ENCODE measurements around the gene CC2D2A. TPM values are rescaled to one million over a fixed set of nuclear protein-coding genes. Genes with fewer than 3 reads are reported as not detected.
A peak's percentile ranks its signal among the peaks of the same experiment; 100 is the strongest.

Gene CC2D2A
- polyA plus RNA-seq, 1 donor: 62.2 TPM

- DNase-seq: no peak
Observed at GRCh38 chr4:15458616-15459015, 11.1 kb upstream of the CC2D2A start.

GRCh38 chr4:15459706-15460105 lies 10.0 kb upstream of the CC2D2A start:
- DNase-seq: no peak

GRCh38 chr4:15466596-15466995 lies 3.1 kb upstream of the CC2D2A start:
- no peak for DNase-seq

GRCh38 chr4:15470128-15470475 lies 420 bp downstream of the CC2D2A start:
- no peak for DNase-seq

GRCh38 chr4:15476396-15476795 lies 6.7 kb downstream of the CC2D2A start:
- no peak for DNase-seq

- no peak for DNase-seq
Observed at GRCh38 chr4:15478724-15479088, 9.0 kb downstream of the CC2D2A start.

GRCh38 chr4:15479089-15479912 lies 9.6 kb downstream of the CC2D2A start:
- DNase-seq: peak; percentile 93

GRCh38 chr4:15479913-15480185 lies 10.2 kb downstream of the CC2D2A start:
- DNase-seq: no peak

GRCh38 chr4:15481961-15482745 lies 12.5 kb downstream of the CC2D2A start:
- no peak for DNase-seq

GRCh38 chr4:15482842-15483241 lies 13.2 kb downstream of the CC2D2A start:
- no peak for DNase-seq

- no peak for DNase-seq
Observed at GRCh38 chr4:15488136-15488535, 18.5 kb downstream of the CC2D2A start.

GRCh38 chr4:15488658-15489470 lies 19.2 kb downstream of the CC2D2A start:
- no peak for DNase-seq

- DNase-seq: no peak
Observed at GRCh38 chr4:15489551-15489950, 19.9 kb downstream of the CC2D2A start.

GRCh38 chr4:15493411-15493810 lies 23.7 kb downstream of the CC2D2A start:
- DNase-seq: no peak

- no peak for DNase-seq
Observed at GRCh38 chr4:15495621-15496020, 25.9 kb downstream of the CC2D2A start.

- DNase-seq: no peak
Observed at GRCh38 chr4:15498356-15498755, 28.7 kb downstream of the CC2D2A start.

GRCh38 chr4:15500701-15501100 lies 31.0 kb downstream of the CC2D2A start:
- DNase-seq: no peak

- no peak for DNase-seq
Observed at GRCh38 chr4:15501941-15502340, 32.3 kb downstream of the CC2D2A start.

GRCh38 chr4:15502384-15502783 lies 32.7 kb downstream of the CC2D2A start:
- no peak for DNase-seq

GRCh38 chr4:15504041-15504440 lies 34.4 kb downstream of the CC2D2A start:
- DNase-seq: no peak

GRCh38 chr4:15506464-15506863 lies 36.8 kb downstream of the CC2D2A start:
- no peak for DNase-seq

GRCh38 chr4:15507679-15508078 lies 38.0 kb downstream of the CC2D2A start:
- no peak for DNase-seq

- no peak for DNase-seq
Observed at GRCh38 chr4:15510961-15511360, 41.3 kb downstream of the CC2D2A start.

All from left kidney (tissue), 2 donors.